GM21526 (cell line): ENCODE data around the gene RAB40C.

ENCODE experiments used
- ATAC-seq: cut with Tn5 transposase; IDR thresholded peaks from one replicate; pipeline ENCODE4 v1.9.1; 2021; ENCODE audit warnings: moderate library complexity; ENCODE audit not compliant: unreplicated experiment, low FRiP score

RAB40C gene

GRCh38 chr16:641326-642188 is 51.7 kb downstream of the RAB40C start, which contains the start of gene MCRIP2:
Gene MCRIP2, plus strand, starts transcription at chr16:641828. Its CDS starts 164 bp downstream, at chr16:641992.
- peak; percentile 27 for ATAC-seq

GRCh38 chr16:642189-643049 is 52.6 kb downstream of the RAB40C start:
- ATAC-seq = peak; percentile 30

GRCh38 chr16:643050-643368 is 53.1 kb downstream of the RAB40C start:
- no peak for ATAC-seq

- ATAC-seq = no peak
Measured at GRCh38 chr16:644556-644955, 54.7 kb downstream of the RAB40C start.

GRCh38 chr16:645852-646678 is 56.2 kb downstream of the RAB40C start:
- no peak for ATAC-seq

GRCh38 chr16:646679-647172 is 56.9 kb downstream of the RAB40C start:
- ATAC-seq = no peak

GRCh38 chr16:647173-647902 is 57.5 kb downstream of the RAB40C start:
- no peak for ATAC-seq

- no peak for ATAC-seq
Measured at GRCh38 chr16:648071-648780, 58.4 kb downstream of the RAB40C start.

- ATAC-seq = peak; percentile 52
Measured at GRCh38 chr16:648781-649589, 59.1 kb downstream of the RAB40C start, which contains the start of gene WDR90. Gene WDR90, plus strand, starts transcription at chr16:649365. Its CDS starts 52 bp downstream, at chr16:649417.

- no peak for ATAC-seq
Measured at GRCh38 chr16:649631-650030, 59.8 kb downstream of the RAB40C start.

GRCh38 chr16:651844-652243 is 62.0 kb downstream of the RAB40C start:
- no peak for ATAC-seq

GRCh38 chr16:652454-653305 is 62.8 kb downstream of the RAB40C start:
- no peak for ATAC-seq

- ATAC-seq = no peak
Measured at GRCh38 chr16:654034-654433, 64.2 kb downstream of the RAB40C start.

- no peak for ATAC-seq
Measured at GRCh38 chr16:657487-657886, 67.6 kb downstream of the RAB40C start.

- ATAC-seq = no peak
Measured at GRCh38 chr16:658679-659571, 69.1 kb downstream of the RAB40C start.

- ATAC-seq = no peak
Measured at GRCh38 chr16:659618-660017, 69.8 kb downstream of the RAB40C start.

GRCh38 chr16:660132-660458 is 70.2 kb downstream of the RAB40C start:
- ATAC-seq = no peak
